Measurements from ENCODE around the gene CHAT.

Gene CHAT

GRCh38 chr10:49691588-49691987 is 77.8 kb downstream of the CHAT start:
- Histone ChIP-seq H3K27ac (no peak overlapping the region), H3K36me3 (no peaks in the 10 kb centered on the region), H4K20me1 (no peaks in the 10 kb centered on the region), H3K27me3 (peaks cover 14 to 35% (median 29%) of the 10 kb centered on the region in 11 experiments; a peak in 21 of 22 replicates), H3K9ac (no peak overlapping the region), H3K4me2 (no peak overlapping the region), H3K9me3 (replicated peaks in 1 of 11) (peaks cover 11 to 27% (median 19%) of the 10 kb centered on the region in 11 experiments), H3K4me1 (no peaks in the 10 kb centered on the region), H3K4me3 (no peak overlapping the region)
- TF ChIP-seq Cebpa-rat (IDR thresholded peaks at IDR 0.05): no peak

GRCh38 chr10:49694466-49694865 is 80.6 kb downstream of the CHAT start:
- Histone ChIP-seq H3K27ac (no peak overlapping the region), H3K4me2 (no peak overlapping the region), H3K4me3 (no peak overlapping the region), H3K36me3 (no peaks in the 10 kb centered on the region), H3K9me3 (replicated peaks in 1 of 11) (peaks cover 0 to 9% (median 7%) of the 10 kb centered on the region in 11 experiments; a peak in 15 of 22 replicates), H4K20me1 (no peaks in the 10 kb centered on the region), H3K9ac (no peak overlapping the region), H3K27me3 (peaks cover 10 to 27% (median 21%) of the 10 kb centered on the region in 11 experiments; a peak in 21 of 22 replicates), H3K4me1 (no peaks in the 10 kb centered on the region)
- no peak for TF ChIP-seq Cebpa-rat (IDR thresholded peaks at IDR 0.05)

DNA sequence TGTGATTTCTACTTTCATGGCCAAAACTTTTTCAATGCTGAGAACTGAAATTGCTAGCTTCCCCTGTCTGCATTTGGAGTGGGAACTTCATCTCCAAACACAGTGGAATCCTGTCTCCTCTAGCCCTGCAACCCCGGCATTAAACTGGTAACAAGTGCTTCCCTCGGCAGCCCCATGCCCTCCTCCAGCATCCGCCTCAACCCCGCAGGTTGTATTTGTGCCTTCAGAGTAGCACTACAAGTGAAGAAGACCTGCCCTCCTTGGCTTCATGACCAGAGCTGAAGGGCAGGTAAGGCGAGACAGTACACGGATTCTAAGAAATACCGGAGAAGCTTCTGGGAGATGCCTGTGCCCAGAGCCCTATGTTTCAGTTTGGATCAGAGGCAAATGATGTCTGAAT is 82.5 kb downstream of the CHAT start:
- Histone ChIP-seq H3K4me1 (no peaks in the 10 kb centered on the region), H3K27me3 (peaks cover 0 to 8% (median 4%) of the 10 kb centered on the region in 11 experiments; a peak in 8 of 22 replicates), H4K20me1 (no peaks in the 10 kb centered on the region), H3K9me3 (replicated peaks in 1 of 11) (peaks cover 0 to 9% (median 7%) of the 10 kb centered on the region in 11 experiments; a peak in 15 of 22 replicates), H3K4me3 (no peak overlapping the region), H3K36me3 (no peaks in the 10 kb centered on the region), H3K27ac (no peak overlapping the region), H3K9ac (no peak overlapping the region), H3K4me2 (no peak overlapping the region)
- TF ChIP-seq Cebpa-rat (IDR thresholded peaks at IDR 0.05): no peak

- Histone ChIP-seq H3K4me2 (no peak overlapping the region), H3K9me3 (replicated peaks in 1 of 11) (peaks cover 0 to 7% (median 1%) of the 10 kb centered on the region in 11 experiments; a peak in 6 of 22 replicates), H3K27me3 (no peaks in the 10 kb centered on the region), H3K9ac (no peak overlapping the region), H4K20me1 (no peaks in the 10 kb centered on the region), H3K4me1 (no peaks in the 10 kb centered on the region), H3K4me3 (no peak overlapping the region), H3K27ac (no peak overlapping the region), H3K36me3 (no peaks in the 10 kb centered on the region)
- no peak for TF ChIP-seq Cebpa-rat (IDR thresholded peaks at IDR 0.05)
These were observed 84.8 kb downstream of the CHAT start for GRCh38 chr10:49698679-49699078.

DNA sequence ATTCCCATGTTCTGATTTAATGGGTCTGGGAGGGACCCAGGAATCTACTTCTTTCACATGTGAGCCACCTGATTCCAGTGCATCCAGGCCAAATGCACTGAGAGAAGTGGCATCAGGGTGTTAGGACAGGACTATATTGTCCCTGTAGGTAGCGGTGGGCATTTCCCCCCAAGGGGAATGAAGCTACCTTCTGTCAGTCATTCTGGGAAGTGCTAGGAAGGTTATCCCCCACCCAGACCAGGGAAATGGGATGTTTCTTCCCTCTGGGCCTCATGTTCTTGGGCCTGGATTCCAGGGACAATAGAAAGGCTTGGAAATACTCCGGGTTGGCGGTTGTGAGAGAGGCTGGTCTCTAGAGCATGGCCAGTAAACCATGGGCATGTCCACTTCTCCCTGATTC is 86.4 kb downstream of the CHAT start:
- Histone ChIP-seq H3K36me3 (no peaks in the 10 kb centered on the region), H3K27ac (no peak overlapping the region), H4K20me1 (no peaks in the 10 kb centered on the region), H3K9me3 (replicated peaks in 1 of 11) (peaks cover 3 to 12% (median 6%) of the 10 kb centered on the region in 11 experiments; a peak in 16 of 22 replicates), H3K4me2 (no peak overlapping the region), H3K27me3 (no peaks in the 10 kb centered on the region), H3K4me1 (no peaks in the 10 kb centered on the region), H3K4me3 (no peak overlapping the region), H3K9ac (no peak overlapping the region)
- no peak for TF ChIP-seq Cebpa-rat (IDR thresholded peaks at IDR 0.05)

DNA sequence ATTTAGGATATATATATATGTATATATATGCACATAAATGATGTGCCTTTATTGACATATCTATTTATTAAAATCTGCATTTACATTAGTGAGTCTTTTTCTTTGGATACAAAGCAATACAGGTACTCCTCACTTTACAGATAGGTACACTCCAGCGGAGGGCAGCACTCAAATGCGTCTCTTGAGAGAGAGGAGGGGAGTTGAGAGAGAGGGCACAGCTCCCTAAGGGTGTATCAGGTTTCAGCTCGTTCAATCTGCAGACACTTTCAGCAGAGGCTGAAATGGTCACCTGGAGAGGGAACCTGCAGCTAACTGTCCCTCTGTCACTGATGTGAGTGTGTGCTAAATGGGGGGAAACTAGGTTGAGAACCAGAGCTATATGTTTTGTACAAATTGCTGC is 87.2 kb downstream of the CHAT start:
- peaks cover 6 to 16% (median 9%) of the 10 kb centered on the region in 11 experiments; a peak in 16 of 22 replicates for H3K9me3 ChIP-seq (replicated peaks in 1 of 11)
- no peak overlapping the region for H3K4me3 ChIP-seq
- no peak overlapping the region for H3K9ac ChIP-seq
- H3K36me3 ChIP-seq: no peaks in the 10 kb centered on the region
- TF ChIP-seq Cebpa-rat (IDR thresholded peaks at IDR 0.05): no peak
- H3K4me1 ChIP-seq: no peaks in the 10 kb centered on the region
- no peaks in the 10 kb centered on the region for H4K20me1 ChIP-seq
- H3K27ac ChIP-seq: no peak overlapping the region
- H3K4me2 ChIP-seq: no peak overlapping the region
- H3K27me3 ChIP-seq: no peaks in the 10 kb centered on the region

DNA sequence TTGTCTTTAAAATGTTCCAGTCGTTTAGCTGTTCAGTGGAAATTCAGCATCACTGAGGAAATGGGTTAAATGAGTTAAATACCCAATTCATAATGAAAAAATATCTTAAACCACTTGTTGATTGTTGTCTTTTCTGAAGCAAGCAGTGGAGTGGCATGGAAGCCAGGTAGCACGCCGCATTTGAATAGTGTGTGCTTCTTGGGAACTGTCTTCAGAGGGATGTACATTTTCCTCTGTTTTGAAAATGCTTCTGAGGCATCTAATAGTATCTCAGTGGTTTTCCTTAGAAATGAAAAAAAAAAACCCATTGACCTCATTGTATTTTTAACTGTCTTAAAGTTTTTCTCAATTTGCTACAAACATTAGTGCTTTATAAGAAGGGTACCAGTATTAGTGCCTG is 93.7 kb downstream of the CHAT start:
- no peak overlapping the region for H3K4me2 ChIP-seq
- H3K9ac ChIP-seq: no peak overlapping the region
- H3K9me3 ChIP-seq (replicated peaks in 1 of 11): peaks cover 6 to 16% (median 9%) of the 10 kb centered on the region in 11 experiments; a peak in 16 of 22 replicates

DNA sequence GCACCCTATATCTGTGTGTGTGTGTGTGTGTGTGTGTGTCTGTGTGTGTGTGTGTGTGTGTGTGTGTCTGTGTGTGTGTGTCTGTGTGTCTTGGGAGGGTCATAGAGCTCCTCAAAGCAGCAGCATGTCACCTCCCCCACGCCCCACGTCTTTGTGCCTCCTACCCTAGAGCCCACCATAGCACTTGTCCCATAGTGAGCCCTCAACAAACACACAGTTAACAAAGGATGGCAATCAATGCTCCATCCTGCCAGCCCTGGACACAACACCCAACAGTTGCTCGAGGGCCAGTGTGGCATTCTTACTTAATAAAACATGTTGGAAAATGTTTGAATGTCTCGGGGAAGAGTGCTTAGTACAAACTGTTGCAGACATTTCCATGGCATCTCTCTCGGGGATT is 96.1 kb downstream of the CHAT start:
- H3K27ac ChIP-seq: no peak overlapping the region
- H3K27me3 ChIP-seq: no peaks in the 10 kb centered on the region
- no peak for TF ChIP-seq Cebpa-rat (IDR thresholded peaks at IDR 0.05)
- no peak overlapping the region for H3K4me3 ChIP-seq
- no peaks in the 10 kb centered on the region for H3K36me3 ChIP-seq
- no peaks in the 10 kb centered on the region for H3K4me1 ChIP-seq
- H3K9me3 ChIP-seq (replicated peaks in 1 of 11): peaks cover 14 to 24% (median 21%) of the 10 kb centered on the region in 11 experiments; a peak in 21 of 22 replicates
- H3K9ac ChIP-seq: no peak overlapping the region
- no peaks in the 10 kb centered on the region for H4K20me1 ChIP-seq
- H3K4me2 ChIP-seq: no peak overlapping the region

More for the DNA sequence above, 93.7 kb downstream of the CHAT start:
- no peak for TF ChIP-seq Cebpa-rat (IDR thresholded peaks at IDR 0.05)
- no peak overlapping the region for H3K4me3 ChIP-seq
- H3K27ac ChIP-seq: no peak overlapping the region
- no peaks in the 10 kb centered on the region for H3K36me3 ChIP-seq
- H3K27me3 ChIP-seq: no peaks in the 10 kb centered on the region
- H4K20me1 ChIP-seq: no peaks in the 10 kb centered on the region
- no peaks in the 10 kb centered on the region for H3K4me1 ChIP-seq

DNA sequence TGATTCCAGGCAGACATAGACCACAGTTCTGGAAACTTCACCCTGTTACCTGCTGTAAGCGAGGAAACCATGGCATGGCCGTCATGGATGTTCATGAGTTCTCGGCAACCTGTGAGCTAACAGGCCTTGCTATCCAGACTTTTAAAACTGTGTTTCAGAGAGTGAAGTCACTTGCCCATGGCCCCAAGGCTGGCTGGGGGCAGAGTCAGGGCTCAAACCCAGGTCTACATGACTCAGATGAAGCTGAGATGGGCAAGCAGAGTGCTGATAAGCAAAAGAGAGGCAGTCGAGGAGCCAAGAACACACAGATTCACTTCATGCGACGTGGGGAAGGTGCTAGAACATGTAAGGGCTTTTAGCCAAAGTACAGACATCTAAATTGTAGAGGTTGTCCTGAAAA is 97.1 kb downstream of the CHAT start:
- no peak for TF ChIP-seq Cebpa-rat (IDR thresholded peaks at IDR 0.05)
- Histone ChIP-seq H3K9ac (no peak overlapping the region), H3K27ac (no peak overlapping the region), H3K4me2 (no peak overlapping the region), H4K20me1 (no peaks in the 10 kb centered on the region), H3K9me3 (replicated peaks in 1 of 11) (peaks cover 10 to 23% (median 20%) of the 10 kb centered on the region in 11 experiments; a peak in 19 of 22 replicates), H3K36me3 (no peaks in the 10 kb centered on the region), H3K27me3 (no peaks in the 10 kb centered on the region), H3K4me1 (no peaks in the 10 kb centered on the region), H3K4me3 (no peak overlapping the region)

GRCh38 chr10:49711481-49711880 is 97.6 kb downstream of the CHAT start:
- TF ChIP-seq Cebpa-rat (IDR thresholded peaks at IDR 0.05): no peak
- no peaks in the 10 kb centered on the region for H3K36me3 ChIP-seq
- H3K4me1 ChIP-seq: no peaks in the 10 kb centered on the region
- peaks cover 9 to 23% (median 20%) of the 10 kb centered on the region in 11 experiments; a peak in 19 of 22 replicates for H3K9me3 ChIP-seq (replicated peaks in 1 of 11)
- H3K4me2 ChIP-seq: no peak overlapping the region
- H3K27me3 ChIP-seq: no peaks in the 10 kb centered on the region
- no peak overlapping the region for H3K9ac ChIP-seq
- H3K27ac ChIP-seq: no peak overlapping the region
- no peaks in the 10 kb centered on the region for H4K20me1 ChIP-seq
- H3K4me3 ChIP-seq: no peak overlapping the region

All from BLaER1 treated with 17β-estradiol and CSF1 and Interleukin-3, amounts not matched to agents 10 nM and 100 nM (cell line).